GM23248 (cell line): ENCODE results near the gene SLC9A5.

Experiments
- EZH2 ChIP-seq: fragments of 200-600 bp; sonication (generic); IDR thresholded peaks from 2 replicates; pipeline ENCODE4 v1.6.1; 2018; ENCODE audit warnings: antibody characterized with exemption, mild to moderate bottlenecking; ENCODE audit not compliant: insufficient read depth, poor library complexity, severe bottlenecking
- EZH2phosphoT487 ChIP-seq: fragments of 200-600 bp; sonication (generic); IDR thresholded peaks from 2 replicates; pipeline ENCODE4 v1.6.1; 2018; ENCODE audit warnings: antibody characterized with exemption, moderate library complexity, mild to moderate bottlenecking, low read depth; ENCODE audit not compliant: insufficient read depth

DNA sequence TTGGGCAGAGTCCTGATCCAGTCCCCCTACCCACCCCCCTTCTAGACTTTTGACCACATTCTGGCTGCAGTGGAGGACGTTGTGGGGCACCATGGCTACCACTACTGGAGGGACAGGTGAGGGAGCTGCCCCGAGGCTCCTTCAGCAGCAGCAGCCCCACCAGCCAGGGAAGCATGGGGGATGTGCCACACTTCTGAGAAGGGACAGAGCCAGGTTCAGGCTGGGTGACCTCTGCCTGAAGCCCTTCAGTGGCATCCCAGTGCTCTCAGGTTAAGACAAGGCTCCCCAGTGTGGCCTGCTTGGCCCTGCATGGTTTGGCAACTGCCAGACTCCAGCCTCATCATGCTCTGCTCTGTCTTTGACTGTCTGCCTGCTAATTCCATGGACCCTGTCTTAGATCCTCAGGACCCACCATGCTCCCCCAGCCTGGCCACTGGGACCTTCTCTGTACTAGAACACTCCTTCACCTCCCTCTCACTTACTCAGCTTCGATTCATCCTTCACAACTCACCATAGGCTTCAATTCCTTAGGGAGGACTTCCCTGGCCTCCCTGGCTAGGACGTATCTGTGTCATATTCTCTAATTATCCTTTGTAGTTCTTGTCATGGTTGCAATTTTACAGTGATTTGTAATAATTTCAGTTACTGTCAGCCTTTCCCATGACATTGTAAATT lies 8.8 kb downstream of the SLC9A5 start:
- TF ChIP-seq EZH2 (no peak), EZH2phosphoT487 (no peak)
